ENCODE measurements around the gene FNDC3B. TPM values are rescaled to one million over a fixed set of nuclear protein-coding genes. Genes with fewer than 3 reads are reported as not detected.

Gene FNDC3B
- polyA plus RNA-seq, 1 donor = 25.9 TPM

- H3K4me3 ChIP-seq (ENCODE audit: low read length) = no peak overlapping the region
- H3K27me3 ChIP-seq (ENCODE audit: control insufficient read depth, insufficient read depth, low read length) = no peaks in the 10 kb centered on the region
- DNase-seq = peak in 1 of 2 donors; percentile 52
- H3K4me1 ChIP-seq (ENCODE audit: control insufficient read depth, insufficient read depth, low read length) = peaks cover 26% of the 10 kb centered on the region
- H3K9me3 ChIP-seq (ENCODE audit: control insufficient read depth, low read depth, low read length) = no peaks in the 10 kb centered on the region
- H3K27ac ChIP-seq (ENCODE audit: low read length) = peak overlapping the region; percentile 63
- no peaks in the 10 kb centered on the region for H3K36me3 ChIP-seq (ENCODE audit: control insufficient read depth, insufficient read depth, low read length)
- WGBS (ENCODE audit: insufficient coverage, low lambda C conversion rate) = 33% methylated on average over 2 of the region's 5 CpGs
Measured at GRCh38 chr3:172073262-172073915, 34.0 kb downstream of the FNDC3B start.

- Histone ChIP-seq H3K4me1 (ENCODE audit: control insufficient read depth, insufficient read depth, low read length) (peaks cover 29% of the 10 kb centered on the region), H3K27me3 (ENCODE audit: control insufficient read depth, insufficient read depth, low read length) (no peaks in the 10 kb centered on the region), H3K4me3 (ENCODE audit: low read length) (no peak overlapping the region), H3K27ac (ENCODE audit: low read length) (peak overlapping the region; percentile 63), H3K36me3 (ENCODE audit: control insufficient read depth, insufficient read depth, low read length) (no peaks in the 10 kb centered on the region), H3K9me3 (ENCODE audit: control insufficient read depth, low read depth, low read length) (no peaks in the 10 kb centered on the region)
- DNase-seq = no peak
- no CpG with 5 or more reads among the region's 2 CpGs for WGBS (ENCODE audit: insufficient coverage, low lambda C conversion rate)
Measured at GRCh38 chr3:172074032-172074431, 34.7 kb downstream of the FNDC3B start.

- Histone ChIP-seq H3K27ac (ENCODE audit: low read length) (peak overlapping the region; percentile 63), H3K4me1 (ENCODE audit: control insufficient read depth, insufficient read depth, low read length) (peaks cover 29% of the 10 kb centered on the region), H3K36me3 (ENCODE audit: control insufficient read depth, insufficient read depth, low read length) (no peaks in the 10 kb centered on the region), H3K9me3 (ENCODE audit: control insufficient read depth, low read depth, low read length) (no peaks in the 10 kb centered on the region), H3K27me3 (ENCODE audit: control insufficient read depth, insufficient read depth, low read length) (no peaks in the 10 kb centered on the region), H3K4me3 (ENCODE audit: low read length) (no peak overlapping the region)
- DNase-seq = no peak
- WGBS (ENCODE audit: insufficient coverage, low lambda C conversion rate) = no CpG with 5 or more reads among the region's 4 CpGs
Measured at GRCh38 chr3:172074586-172074985, 35.2 kb downstream of the FNDC3B start.

GRCh38 chr3:172076212-172076611 is 36.8 kb downstream of the FNDC3B start:
- H3K9me3 ChIP-seq (ENCODE audit: control insufficient read depth, low read depth, low read length) = no peaks in the 10 kb centered on the region
- no peak overlapping the region for H3K27ac ChIP-seq (ENCODE audit: low read length)
- DNase-seq = no peak
- H3K4me1 ChIP-seq (ENCODE audit: control insufficient read depth, insufficient read depth, low read length) = peaks cover 32% of the 10 kb centered on the region
- no peaks in the 10 kb centered on the region for H3K27me3 ChIP-seq (ENCODE audit: control insufficient read depth, insufficient read depth, low read length)
- WGBS (ENCODE audit: insufficient coverage, low lambda C conversion rate) = no CpG with 5 or more reads among the region's 2 CpGs
- H3K36me3 ChIP-seq (ENCODE audit: control insufficient read depth, insufficient read depth, low read length) = no peaks in the 10 kb centered on the region
- H3K4me3 ChIP-seq (ENCODE audit: low read length) = no peak overlapping the region

- Histone ChIP-seq H3K4me1 (ENCODE audit: control insufficient read depth, insufficient read depth, low read length) (peaks cover 26% of the 10 kb centered on the region), H3K4me3 (ENCODE audit: low read length) (no peak overlapping the region), H3K27me3 (ENCODE audit: control insufficient read depth, insufficient read depth, low read length) (no peaks in the 10 kb centered on the region), H3K27ac (ENCODE audit: low read length) (no peak overlapping the region), H3K36me3 (ENCODE audit: control insufficient read depth, insufficient read depth, low read length) (no peaks in the 10 kb centered on the region), H3K9me3 (ENCODE audit: control insufficient read depth, low read depth, low read length) (no peaks in the 10 kb centered on the region)
- no peak for DNase-seq
- WGBS (ENCODE audit: insufficient coverage, low lambda C conversion rate) = 90% methylated on average over 1 of the region's 4 CpGs
Measured at GRCh38 chr3:172077197-172077757, 37.9 kb downstream of the FNDC3B start.

GRCh38 chr3:172078244-172078643 is 38.9 kb downstream of the FNDC3B start:
- no peak overlapping the region for H3K4me3 ChIP-seq (ENCODE audit: low read length)
- H3K27me3 ChIP-seq (ENCODE audit: control insufficient read depth, insufficient read depth, low read length) = no peaks in the 10 kb centered on the region
- WGBS (ENCODE audit: insufficient coverage, low lambda C conversion rate) = 100% methylated on average over 1 of the region's 4 CpGs
- peak overlapping the region; percentile 73 for H3K27ac ChIP-seq (ENCODE audit: low read length)
- H3K9me3 ChIP-seq (ENCODE audit: control insufficient read depth, low read depth, low read length) = no peaks in the 10 kb centered on the region
- no peak for DNase-seq
- H3K4me1 ChIP-seq (ENCODE audit: control insufficient read depth, insufficient read depth, low read length) = peaks cover 16% of the 10 kb centered on the region
- H3K36me3 ChIP-seq (ENCODE audit: control insufficient read depth, insufficient read depth, low read length) = peaks cover 4% of the 10 kb centered on the region

- H3K4me3 ChIP-seq (ENCODE audit: low read length) = no peak overlapping the region
- DNase-seq = peak; percentile 66 to 81
- no peaks in the 10 kb centered on the region for H3K9me3 ChIP-seq (ENCODE audit: control insufficient read depth, low read depth, low read length)
- peaks cover 11% of the 10 kb centered on the region for H3K4me1 ChIP-seq (ENCODE audit: control insufficient read depth, insufficient read depth, low read length)
- H3K36me3 ChIP-seq (ENCODE audit: control insufficient read depth, insufficient read depth, low read length) = peaks cover 4% of the 10 kb centered on the region
- no CpG with 5 or more reads among the region's 6 CpGs for WGBS (ENCODE audit: insufficient coverage, low lambda C conversion rate)
- H3K27me3 ChIP-seq (ENCODE audit: control insufficient read depth, insufficient read depth, low read length) = no peaks in the 10 kb centered on the region
- H3K27ac ChIP-seq (ENCODE audit: low read length) = peak overlapping the region; percentile 73
Measured at GRCh38 chr3:172078721-172079120, 39.3 kb downstream of the FNDC3B start.

- H3K4me3 ChIP-seq (ENCODE audit: low read length) = no peak overlapping the region
- H3K4me1 ChIP-seq (ENCODE audit: control insufficient read depth, insufficient read depth, low read length) = peaks cover 6% of the 10 kb centered on the region
- 100% methylated on average over 1 of the region's 3 CpGs for WGBS (ENCODE audit: insufficient coverage, low lambda C conversion rate)
- peaks cover 4% of the 10 kb centered on the region for H3K9me3 ChIP-seq (ENCODE audit: control insufficient read depth, low read depth, low read length)
- peak overlapping the region; percentile 73 for H3K27ac ChIP-seq (ENCODE audit: low read length)
- peaks cover 4% of the 10 kb centered on the region for H3K36me3 ChIP-seq (ENCODE audit: control insufficient read depth, insufficient read depth, low read length)
- no peak for DNase-seq
- no peaks in the 10 kb centered on the region for H3K27me3 ChIP-seq (ENCODE audit: control insufficient read depth, insufficient read depth, low read length)
Measured at GRCh38 chr3:172079326-172079976, 40.1 kb downstream of the FNDC3B start.

- Histone ChIP-seq H3K9me3 (ENCODE audit: control insufficient read depth, low read depth, low read length) (peaks cover 4% of the 10 kb centered on the region), H3K27ac (ENCODE audit: low read length) (no peak overlapping the region), H3K4me3 (ENCODE audit: low read length) (no peak overlapping the region), H3K4me1 (ENCODE audit: control insufficient read depth, insufficient read depth, low read length) (peaks cover 7% of the 10 kb centered on the region), H3K36me3 (ENCODE audit: control insufficient read depth, insufficient read depth, low read length) (peaks cover 4% of the 10 kb centered on the region), H3K27me3 (ENCODE audit: control insufficient read depth, insufficient read depth, low read length) (no peaks in the 10 kb centered on the region)
- WGBS (ENCODE audit: insufficient coverage, low lambda C conversion rate) = no CpG with 5 or more reads among the region's 1 CpG
- no peak for DNase-seq
Measured at GRCh38 chr3:172080503-172080902, 41.1 kb downstream of the FNDC3B start.

GRCh38 chr3:172082269-172082668 is 42.9 kb downstream of the FNDC3B start:
- DNase-seq = no peak

More at GRCh38 chr3:172082269-172082668, 42.9 kb downstream of the FNDC3B start:
- WGBS (ENCODE audit: insufficient coverage, low lambda C conversion rate) = no CpG with 5 or more reads among the region's 5 CpGs
- Histone ChIP-seq H3K27ac (ENCODE audit: low read length) (no peak overlapping the region), H3K9me3 (ENCODE audit: control insufficient read depth, low read depth, low read length) (peaks cover 4% of the 10 kb centered on the region), H3K4me3 (ENCODE audit: low read length) (no peak overlapping the region), H3K4me1 (ENCODE audit: control insufficient read depth, insufficient read depth, low read length) (peaks cover 21% of the 10 kb centered on the region), H3K27me3 (ENCODE audit: control insufficient read depth, insufficient read depth, low read length) (no peaks in the 10 kb centered on the region), H3K36me3 (ENCODE audit: control insufficient read depth, insufficient read depth, low read length) (peaks cover 4% of the 10 kb centered on the region)
